ENCODE measurements around the gene CTSD. TPM values are rescaled to one million over a fixed set of nuclear protein-coding genes. Genes with fewer than 3 reads are reported as not detected.

The CTSD gene
- total RNA-seq, 2 experiments from 2014 or later = 30.1 to 34.5 TPM

GRCh38 chr11:1780700-1781592 is 17.2 kb upstream of the CTSD start:
- CTCF ChIA-PET = interaction anchor here (0.9 to 1.7 kb wide), 2 partner anchors 87 to 141 kb away, joined by 3 to 6 read pairs; no protein-coding TSS in a partner anchor
- Mint-ChIP-seq H3K9me3 (no peaks in the 10 kb centered on the region), H3K36me3 (ENCODE audit: low read depth) (no peaks in the 10 kb centered on the region), H3K4me3 (no peak overlapping the region), H3K27ac (no peak overlapping the region), H3K4me1 (ENCODE audit: low read depth) (no peaks in the 10 kb centered on the region), H3K27me3 (ENCODE audit: low read depth) (no peaks in the 10 kb centered on the region)
- intact Hi-C loops (cut with micrococcal nuclease) = no loop called here
- no peak for DNase-seq

- Mint-ChIP-seq H3K36me3 (ENCODE audit: low read depth) (no peaks in the 10 kb centered on the region), H3K9me3 (no peaks in the 10 kb centered on the region), H3K4me3 (no peak overlapping the region), H3K27ac (no peak overlapping the region), H3K4me1 (ENCODE audit: low read depth) (no peaks in the 10 kb centered on the region), H3K27me3 (ENCODE audit: low read depth) (no peaks in the 10 kb centered on the region)
- CTCF ChIA-PET = interaction anchor here (0.9 to 1.7 kb wide), 2 partner anchors 86 to 141 kb away, joined by 3 to 6 read pairs; no protein-coding TSS in a partner anchor
- DNase-seq = no peak
- intact Hi-C loops (cut with micrococcal nuclease) = no loop called here
Observed at GRCh38 chr11:1779806-1780699, 16.3 kb upstream of the CTSD start.

GRCh38 chr11:1779034-1779805 is 15.5 kb upstream of the CTSD start:
- CTCF ChIA-PET = no interaction called here
- Mint-ChIP-seq H3K4me1 (ENCODE audit: low read depth) (no peaks in the 10 kb centered on the region), H3K36me3 (ENCODE audit: low read depth) (no peaks in the 10 kb centered on the region), H3K4me3 (no peak overlapping the region), H3K9me3 (no peaks in the 10 kb centered on the region), H3K27ac (no peak overlapping the region), H3K27me3 (ENCODE audit: low read depth) (no peaks in the 10 kb centered on the region)
- intact Hi-C loops (cut with micrococcal nuclease) = no loop called here
- DNase-seq = no peak

GRCh38 chr11:1778141-1778911 is 14.6 kb upstream of the CTSD start:
- CTCF ChIA-PET = no interaction called here
- no peaks in the 10 kb centered on the region for H3K36me3 Mint-ChIP-seq (ENCODE audit: low read depth)
- H3K4me1 Mint-ChIP-seq (ENCODE audit: low read depth) = peaks cover 2% of the 10 kb centered on the region
- H3K27ac Mint-ChIP-seq = no peak overlapping the region
- H3K27me3 Mint-ChIP-seq (ENCODE audit: low read depth) = no peaks in the 10 kb centered on the region
- H3K9me3 Mint-ChIP-seq = no peaks in the 10 kb centered on the region
- DNase-seq = no peak
- intact Hi-C loops (cut with micrococcal nuclease) = no loop called here
- no peak overlapping the region for H3K4me3 Mint-ChIP-seq

GRCh38 chr11:1777737-1778136 is 14.0 kb upstream of the CTSD start:
- H3K9me3 Mint-ChIP-seq = no peaks in the 10 kb centered on the region

GRCh38 chr11:1776944-1777715 is 13.4 kb upstream of the CTSD start:
- CTCF ChIA-PET = interaction anchor here (0.9 to 1.3 kb wide), 3 partner anchors 40 to 373 kb away, joined by 3 to 5 read pairs (median 5); no protein-coding TSS in a partner anchor
- Mint-ChIP-seq H3K4me3 (no peak overlapping the region), H3K27ac (no peak overlapping the region), H3K36me3 (ENCODE audit: low read depth) (no peaks in the 10 kb centered on the region), H3K4me1 (ENCODE audit: low read depth) (peaks cover 10% of the 10 kb centered on the region), H3K27me3 (ENCODE audit: low read depth) (no peaks in the 10 kb centered on the region), H3K9me3 (no peaks in the 10 kb centered on the region)
- intact Hi-C loops (cut with micrococcal nuclease) = no loop called here
- no peak for DNase-seq

More at GRCh38 chr11:1777737-1778136, 14.0 kb upstream of the CTSD start:
- intact Hi-C loops (cut with micrococcal nuclease) = no loop called here
- H3K27me3 Mint-ChIP-seq (ENCODE audit: low read depth) = no peaks in the 10 kb centered on the region
- DNase-seq = no peak
- CTCF ChIA-PET = interaction anchor here (0.9 to 1.3 kb wide), 3 partner anchors 40 to 372 kb away, joined by 3 to 5 read pairs (median 5); no protein-coding TSS in a partner anchor
- H3K36me3 Mint-ChIP-seq (ENCODE audit: low read depth) = no peaks in the 10 kb centered on the region
- peaks cover 4% of the 10 kb centered on the region for H3K4me1 Mint-ChIP-seq (ENCODE audit: low read depth)
- H3K27ac Mint-ChIP-seq = no peak overlapping the region
- H3K4me3 Mint-ChIP-seq = no peak overlapping the region

GRCh38 chr11:1776331-1776851 is 12.7 kb upstream of the CTSD start:
- no peak for DNase-seq
- Mint-ChIP-seq H3K9me3 (no peaks in the 10 kb centered on the region), H3K27ac (no peak overlapping the region), H3K4me3 (no peak overlapping the region), H3K36me3 (ENCODE audit: low read depth) (no peaks in the 10 kb centered on the region), H3K4me1 (ENCODE audit: low read depth) (peaks cover 14% of the 10 kb centered on the region), H3K27me3 (ENCODE audit: low read depth) (no peaks in the 10 kb centered on the region)
- CTCF ChIA-PET = interaction anchor here (1.3 kb wide), 1 partner anchor 374 kb away, joined by 3 read pairs; no protein-coding TSS in a partner anchor
- intact Hi-C loops (cut with micrococcal nuclease) = no loop called here

GRCh38 chr11:1774886-1775285 is 11.2 kb upstream of the CTSD start:
- CTCF ChIA-PET = no interaction called here

GRCh38 chr11:1773994-1774550 is 10.3 kb upstream of the CTSD start:
- no peak overlapping the region for H3K4me3 Mint-ChIP-seq
- H3K27ac Mint-ChIP-seq = no peak overlapping the region
- CTCF ChIA-PET = interaction anchor here (0.8 to 1.5 kb wide), 3 partner anchors 59 to 193 kb away, joined by 3 to 4 read pairs (median 3); no protein-coding TSS in a partner anchor
- no peaks in the 10 kb centered on the region for H3K27me3 Mint-ChIP-seq (ENCODE audit: low read depth)
- peaks cover 14% of the 10 kb centered on the region for H3K4me1 Mint-ChIP-seq (ENCODE audit: low read depth)
- DNase-seq = no peak
- intact Hi-C loops (cut with micrococcal nuclease) = no loop called here
- H3K36me3 Mint-ChIP-seq (ENCODE audit: low read depth) = no peaks in the 10 kb centered on the region
- no peaks in the 10 kb centered on the region for H3K9me3 Mint-ChIP-seq

More at GRCh38 chr11:1774886-1775285, 11.2 kb upstream of the CTSD start:
- Mint-ChIP-seq H3K27ac (no peak overlapping the region), H3K27me3 (ENCODE audit: low read depth) (no peaks in the 10 kb centered on the region), H3K9me3 (no peaks in the 10 kb centered on the region), H3K4me1 (ENCODE audit: low read depth) (peaks cover 14% of the 10 kb centered on the region), H3K4me3 (no peak overlapping the region), H3K36me3 (ENCODE audit: low read depth) (no peaks in the 10 kb centered on the region)
- DNase-seq = no peak
- intact Hi-C loops (cut with micrococcal nuclease) = no loop called here
